Mesendoderm (in vitro differentiated cells): ENCODE data around the gene ZNF536.

ENCODE experiments used
- DNase-seq: peaks from one replicate; pipeline ENCODE4 v3.0.0; 2013
- H2AK5ac ChIP-seq: 2 replicates; pipeline ENCODE4 v1.6.1; 2013; ENCODE audit warnings: low read length, inconsistent platforms
- H2BK120ac ChIP-seq: 2 replicates; pipeline ENCODE4 v1.6.1; 2013; ENCODE audit warnings: low read depth, mild to moderate bottlenecking, low read length, moderate library complexity, mixed read lengths
- H2BK15ac ChIP-seq: replicated peaks from 2 replicates; pipeline ENCODE4 v1.6.1; 2013; ENCODE audit warnings: low read depth, mild to moderate bottlenecking, moderate library complexity
- H2BK5ac ChIP-seq: 2 replicates; pipeline ENCODE4 v1.6.1; 2013; ENCODE audit warnings: low read length, inconsistent platforms
- H3K18ac ChIP-seq: 2 replicates; pipeline ENCODE4 v1.6.1; 2013; ENCODE audit warnings: mild to moderate bottlenecking, low read length, mixed read lengths
- H3K23ac ChIP-seq: one replicate; pipeline ENCODE4 v1.6.1; 2013; ENCODE audit warnings: low read length
- H3K27ac ChIP-seq: 2 replicates; pipeline ENCODE4 v1.5.1; 2013; ENCODE audit warnings: low read depth, mild to moderate bottlenecking, inconsistent platforms, low read length, moderate library complexity
- H3K27me3 ChIP-seq: 2 replicates; pipeline ENCODE4 v1.6.1; 2013; ENCODE audit warnings: low read length, control low read depth, mild to moderate bottlenecking, inconsistent platforms; ENCODE audit not compliant: insufficient read depth, poor library complexity
- H3K36me3 ChIP-seq: 2 replicates; pipeline ENCODE4 v1.6.1; 2013; ENCODE audit warnings: low read length, inconsistent platforms; ENCODE audit not compliant: control insufficient read depth, insufficient read depth
- H3K4ac ChIP-seq: one replicate; pipeline ENCODE4 v1.6.1; 2013; ENCODE audit warnings: low read depth, mild to moderate bottlenecking, low read length, moderate library complexity
- H3K4me1 ChIP-seq: 2 replicates; pipeline ENCODE4 v1.6.1; 2013; ENCODE audit warnings: low read depth, low read length, inconsistent platforms; ENCODE audit not compliant: control insufficient read depth
- H3K4me2 ChIP-seq: 2 replicates; pipeline ENCODE4 v1.6.1; 2013; ENCODE audit warnings: low read length
- H3K4me3 ChIP-seq: 2 replicates; pipeline ENCODE4 v1.5.1; 2013; ENCODE audit warnings: mild to moderate bottlenecking, low read length
- H3K56ac ChIP-seq: one replicate; pipeline ENCODE4 v1.6.1; 2013; ENCODE audit warnings: low read length
- H3K79me1 ChIP-seq: 2 replicates; pipeline ENCODE4 v1.6.1; 2013; ENCODE audit warnings: low read length, inconsistent platforms
- H3K79me2 ChIP-seq: 2 replicates; pipeline ENCODE4 v1.6.1; 2013; ENCODE audit warnings: mild to moderate bottlenecking, low read length; ENCODE audit not compliant: control insufficient read depth, insufficient read depth
- H3K9ac ChIP-seq: 2 replicates; pipeline ENCODE4 v1.6.1; 2013; ENCODE audit warnings: low read length, inconsistent platforms
- H4K5ac ChIP-seq: one replicate; pipeline ENCODE4 v1.6.1; 2013; ENCODE audit warnings: low read length
- H4K8ac ChIP-seq: one replicate; pipeline ENCODE4 v1.6.1; 2013; ENCODE audit warnings: low read depth, mild to moderate bottlenecking, control low read depth, low read length, moderate library complexity
- WGBS: extraction: QIAGEN DNeasy Blood & Tissue Kit; methylation state at CpG from one replicate; pipeline ENCODE4 v1.1.7; 2013; ENCODE audit warnings: low lambda C conversion rate, missing lambda C conversion rate; ENCODE audit not compliant: insufficient coverage; ENCODE audit errors: extremely low coverage; 5-methylcytosine and 5-hydroxymethylcytosine counted together

The ZNF536 gene

DNA sequence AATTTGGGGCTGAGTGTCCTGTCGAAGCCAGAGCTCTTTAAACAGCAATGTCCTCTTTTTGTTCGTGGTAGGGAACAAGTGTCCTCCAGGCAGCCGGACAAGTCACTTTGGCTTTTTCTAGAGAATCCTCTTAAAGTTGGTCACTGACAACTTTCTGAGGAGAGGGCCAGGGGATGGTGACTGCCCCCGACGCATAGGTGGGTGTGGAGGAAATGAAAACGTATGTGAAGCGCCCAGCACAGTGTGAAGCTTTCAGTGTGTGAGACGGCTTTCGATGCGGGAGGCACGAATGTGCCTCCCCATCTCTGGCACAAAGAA lies 45.8 kb upstream of the ZNF536 start:
- no peak overlapping the region for H3K9ac ChIP-seq
- no peak overlapping the region for H3K4ac ChIP-seq
- no peaks in the 10 kb centered on the region for H3K4me1 ChIP-seq
- H2AK5ac ChIP-seq = no peak overlapping the region
- no peak overlapping the region for H2BK5ac ChIP-seq
- no peaks in the 10 kb centered on the region for H3K79me2 ChIP-seq
- H3K56ac ChIP-seq = no peak overlapping the region
- no peak for DNase-seq
- H2BK120ac ChIP-seq = no peak overlapping the region
- H3K4me3 ChIP-seq = no peak overlapping the region
- H3K79me1 ChIP-seq = no peaks in the 10 kb centered on the region
- no CpG with 5 or more reads among the region's 11 CpGs for WGBS
- no peak overlapping the region for H2BK15ac ChIP-seq
- no peak overlapping the region for H3K4me2 ChIP-seq
- H4K8ac ChIP-seq = no peak overlapping the region
- no peak overlapping the region for H3K18ac ChIP-seq
- H3K27me3 ChIP-seq = no peaks in the 10 kb centered on the region
- H3K23ac ChIP-seq = no peak overlapping the region
- H3K27ac ChIP-seq = no peak overlapping the region
- no peak overlapping the region for H4K5ac ChIP-seq
- H3K36me3 ChIP-seq = no peaks in the 10 kb centered on the region

- no peaks in the 10 kb centered on the region for H3K4me1 ChIP-seq
- H3K4me2 ChIP-seq = no peak overlapping the region
- no peak overlapping the region for H3K4me3 ChIP-seq
- no peaks in the 10 kb centered on the region for H3K36me3 ChIP-seq
- no peaks in the 10 kb centered on the region for H3K79me2 ChIP-seq
- H3K27me3 ChIP-seq = no peaks in the 10 kb centered on the region
- H3K9ac ChIP-seq = no peak overlapping the region
- H4K8ac ChIP-seq = no peak overlapping the region
- no peak overlapping the region for H3K27ac ChIP-seq
- H2BK5ac ChIP-seq = no peak overlapping the region
- H3K23ac ChIP-seq = no peak overlapping the region
- H3K4ac ChIP-seq = no peak overlapping the region
- no peak overlapping the region for H3K56ac ChIP-seq
- no peak overlapping the region for H2BK120ac ChIP-seq
- no peak overlapping the region for H2BK15ac ChIP-seq
- DNase-seq = no peak
- H3K18ac ChIP-seq = no peak overlapping the region
- no peaks in the 10 kb centered on the region for H3K79me1 ChIP-seq
- no peak overlapping the region for H4K5ac ChIP-seq
- no peak overlapping the region for H2AK5ac ChIP-seq
- no CpG with 5 or more reads among the region's 3 CpGs for WGBS
Measured at GRCh38 chr19:30327331-30327730, 44.9 kb upstream of the ZNF536 start.

DNA sequence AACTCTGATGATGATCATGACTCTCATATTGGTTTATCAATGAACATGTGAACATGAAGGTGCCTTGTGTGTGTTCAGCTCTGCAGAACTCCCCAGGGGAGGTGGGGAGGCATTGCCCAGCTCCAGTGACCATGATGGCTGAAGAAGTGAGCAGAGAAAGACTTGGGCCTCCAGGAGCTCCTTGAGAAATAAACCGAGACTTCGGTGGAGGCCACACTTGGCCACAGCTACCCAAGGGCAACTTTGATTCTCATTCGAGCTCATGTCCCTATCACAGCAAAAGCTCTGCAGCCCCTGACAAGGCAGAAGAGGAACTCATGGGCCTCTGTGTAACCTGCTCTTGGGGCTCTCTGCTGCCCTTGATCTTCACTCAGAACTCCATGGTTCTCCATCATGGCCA lies 44.1 kb upstream of the ZNF536 start:
- WGBS = no CpG with 5 or more reads among the region's 3 CpGs

GRCh38 chr19:30330266-30330665 lies 41.9 kb upstream of the ZNF536 start:
- WGBS = no CpG with 5 or more reads among the region's 4 CpGs

More for the DNA sequence above, 44.1 kb upstream of the ZNF536 start:
- no peak overlapping the region for H3K18ac ChIP-seq
- no peak overlapping the region for H2AK5ac ChIP-seq
- no peaks in the 10 kb centered on the region for H3K27me3 ChIP-seq
- H3K9ac ChIP-seq = no peak overlapping the region
- no peak overlapping the region for H2BK120ac ChIP-seq
- DNase-seq = no peak
- H3K79me2 ChIP-seq = no peaks in the 10 kb centered on the region
- no peak overlapping the region for H4K5ac ChIP-seq
- H3K36me3 ChIP-seq = no peaks in the 10 kb centered on the region
- H2BK15ac ChIP-seq = no peak overlapping the region
- H3K4me2 ChIP-seq = no peak overlapping the region
- H3K4ac ChIP-seq = no peak overlapping the region
- H3K23ac ChIP-seq = no peak overlapping the region
- no peak overlapping the region for H4K8ac ChIP-seq
- H3K56ac ChIP-seq = no peak overlapping the region
- no peaks in the 10 kb centered on the region for H3K79me1 ChIP-seq
- no peak overlapping the region for H2BK5ac ChIP-seq
- H3K4me3 ChIP-seq = no peak overlapping the region
- no peak overlapping the region for H3K27ac ChIP-seq
- no peaks in the 10 kb centered on the region for H3K4me1 ChIP-seq

GRCh38 chr19:30332445-30333234 lies 39.5 kb upstream of the ZNF536 start:
- H3K56ac ChIP-seq = no peak overlapping the region
- H3K79me2 ChIP-seq = no peaks in the 10 kb centered on the region
- no peaks in the 10 kb centered on the region for H3K79me1 ChIP-seq
- H2BK120ac ChIP-seq = no peak overlapping the region
- no peak overlapping the region for H3K27ac ChIP-seq
- WGBS = no CpG with 5 or more reads among the region's 10 CpGs
- H2BK5ac ChIP-seq = no peak overlapping the region
- H3K23ac ChIP-seq = no peak overlapping the region
- no peak overlapping the region for H3K18ac ChIP-seq
- H3K4me3 ChIP-seq = no peak overlapping the region
- H3K9ac ChIP-seq = no peak overlapping the region
- no peak overlapping the region for H3K4ac ChIP-seq
- H2BK15ac ChIP-seq = no peak overlapping the region
- H3K4me1 ChIP-seq = no peaks in the 10 kb centered on the region
- H2AK5ac ChIP-seq = no peak overlapping the region
- H3K27me3 ChIP-seq = no peaks in the 10 kb centered on the region
- no peak overlapping the region for H4K5ac ChIP-seq
- no peaks in the 10 kb centered on the region for H3K36me3 ChIP-seq
- no peak overlapping the region for H4K8ac ChIP-seq
- no peak for DNase-seq
- no peak overlapping the region for H3K4me2 ChIP-seq

More at GRCh38 chr19:30330266-30330665, 41.9 kb upstream of the ZNF536 start:
- no peak overlapping the region for H2BK5ac ChIP-seq
- no peaks in the 10 kb centered on the region for H3K27me3 ChIP-seq
- no peak overlapping the region for H3K23ac ChIP-seq
- H3K79me1 ChIP-seq = no peaks in the 10 kb centered on the region
- H2BK120ac ChIP-seq = no peak overlapping the region
- H2BK15ac ChIP-seq = no peak overlapping the region
- no peak overlapping the region for H3K56ac ChIP-seq
- H3K79me2 ChIP-seq = no peaks in the 10 kb centered on the region
- no peaks in the 10 kb centered on the region for H3K4me1 ChIP-seq
- no peak overlapping the region for H4K5ac ChIP-seq
- H3K18ac ChIP-seq = no peak overlapping the region
- no peak overlapping the region for H3K9ac ChIP-seq
- H3K4me3 ChIP-seq = no peak overlapping the region
- no peak overlapping the region for H3K27ac ChIP-seq
- no peaks in the 10 kb centered on the region for H3K36me3 ChIP-seq
- H4K8ac ChIP-seq = no peak overlapping the region
- H3K4me2 ChIP-seq = no peak overlapping the region
- DNase-seq = no peak
- H2AK5ac ChIP-seq = no peak overlapping the region
- H3K4ac ChIP-seq = no peak overlapping the region
